HG03432 (cell line): Measurements from ENCODE around the gene PPFIA4.

Experiments
- ATAC-seq: cut with Tn5 transposase; IDR thresholded peaks from one replicate; pipeline ENCODE4 v1.9.1; 2021; ENCODE audit warnings: mild to moderate bottlenecking, moderate library complexity; ENCODE audit not compliant: unreplicated experiment

PPFIA4 gene

DNA sequence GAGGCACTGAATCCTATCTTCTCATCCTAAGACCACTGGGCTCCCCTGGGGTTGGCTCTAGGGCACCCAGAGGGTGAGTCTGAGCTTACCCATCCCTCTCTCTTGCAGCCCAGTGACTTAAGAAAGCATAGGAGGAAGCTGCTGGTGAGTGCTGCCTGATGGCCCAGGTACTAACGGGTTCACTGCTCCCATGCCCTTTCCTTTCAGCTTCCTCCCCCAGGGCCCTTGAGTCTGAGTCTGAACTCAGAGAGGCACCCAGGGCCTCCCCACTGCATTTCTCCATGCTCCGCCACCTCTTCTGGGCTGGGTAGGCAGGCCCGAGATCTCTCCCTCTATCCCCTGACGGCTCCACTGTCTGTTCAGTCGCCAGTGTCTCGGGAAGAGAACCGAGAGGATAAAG lies 29.7 kb downstream of the PPFIA4 start:
- ATAC-seq, result no peak

DNA sequence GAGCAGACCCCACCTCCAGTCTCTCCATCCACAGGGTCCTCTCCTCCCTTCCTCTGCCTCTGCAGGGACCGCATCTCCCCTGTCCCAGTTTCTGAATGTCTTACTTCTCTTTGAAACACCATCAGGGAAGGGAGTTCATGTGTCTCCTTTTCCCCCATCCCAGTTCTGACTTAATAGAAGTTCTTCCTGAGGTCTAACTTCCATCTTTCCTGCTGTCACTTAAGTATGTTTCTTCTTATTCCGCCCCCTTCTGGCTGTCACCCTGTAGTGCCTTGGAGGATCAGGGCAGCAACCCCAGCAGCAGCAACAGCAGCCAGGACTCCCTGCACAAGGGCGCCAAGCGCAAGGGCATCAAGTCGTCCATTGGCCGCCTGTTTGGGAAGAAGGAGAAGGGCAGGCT lies 30.2 kb downstream of the PPFIA4 start:
- no peak for ATAC-seq

DNA sequence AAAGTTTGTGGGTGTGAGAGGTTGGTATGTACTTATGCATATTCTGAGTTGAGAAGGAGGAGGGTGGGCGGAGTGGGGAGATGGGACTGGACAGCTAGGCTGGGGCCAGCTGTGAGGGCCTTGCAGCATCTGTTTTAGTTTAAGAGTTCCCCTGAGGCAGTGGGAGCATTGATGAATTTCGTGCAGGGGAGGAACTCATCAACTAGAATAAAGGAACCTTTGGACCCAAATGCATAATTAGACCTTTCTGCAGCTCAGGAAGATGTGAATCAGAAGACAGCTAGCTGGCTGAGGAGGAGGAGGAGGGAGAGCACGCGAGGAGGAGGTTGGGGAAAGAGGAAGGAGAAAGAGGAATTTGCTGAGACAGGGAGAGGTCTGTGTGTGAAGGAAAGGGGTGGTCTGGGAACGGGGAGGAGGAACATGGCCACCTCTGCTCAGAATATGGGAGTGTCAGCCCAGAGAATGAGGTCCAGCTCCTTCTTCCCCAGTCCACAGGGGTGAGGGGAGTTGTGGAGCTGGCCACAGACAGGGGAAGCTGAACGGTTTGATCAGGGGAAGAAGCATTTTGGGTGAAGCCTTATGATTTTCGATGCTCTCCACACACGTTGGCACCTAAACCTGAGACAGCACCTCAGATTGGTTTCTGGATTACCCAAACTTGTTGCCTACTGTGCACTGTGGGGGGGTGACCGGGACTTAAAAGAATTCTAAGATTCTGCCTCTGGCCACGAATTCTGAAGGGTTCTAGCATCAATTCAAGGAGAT lies 31.8 kb downstream of the PPFIA4 start:
- no peak for ATAC-seq

DNA sequence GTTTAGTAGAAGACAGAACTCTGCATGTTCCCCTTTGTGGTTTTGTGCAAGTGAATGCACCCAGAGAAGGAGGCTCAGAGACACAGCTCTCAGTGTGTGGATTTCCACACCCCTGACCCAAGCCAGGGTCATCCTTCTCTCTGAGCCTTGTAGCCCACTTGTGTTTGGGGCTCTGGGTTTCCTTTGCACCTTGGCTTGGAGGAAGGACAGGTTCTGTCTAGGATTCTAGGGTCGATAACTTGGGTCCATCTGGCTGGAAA lies 32.3 kb downstream of the PPFIA4 start:
- ATAC-seq, result no peak

DNA sequence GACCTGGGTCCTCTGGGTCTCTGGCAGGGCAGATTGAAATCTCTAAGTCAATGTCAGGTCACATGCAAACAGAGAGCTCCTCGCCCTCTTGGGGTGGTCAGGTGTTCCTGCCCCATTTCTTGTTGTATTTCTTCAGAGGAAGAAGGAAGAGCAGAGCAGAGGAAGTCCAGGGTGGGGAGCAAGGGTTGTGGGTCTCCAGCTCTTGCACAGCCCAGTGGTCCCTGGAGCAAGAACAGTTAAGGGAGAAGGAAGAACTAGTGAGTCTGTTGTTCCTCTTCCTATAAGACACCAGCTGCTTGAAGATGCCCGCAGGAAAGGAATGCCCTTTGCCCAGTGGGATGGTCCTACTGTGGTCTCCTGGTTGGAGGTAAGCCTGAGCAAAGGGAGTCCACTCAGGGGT lies 33.2 kb downstream of the PPFIA4 start:
- no peak for ATAC-seq

DNA sequence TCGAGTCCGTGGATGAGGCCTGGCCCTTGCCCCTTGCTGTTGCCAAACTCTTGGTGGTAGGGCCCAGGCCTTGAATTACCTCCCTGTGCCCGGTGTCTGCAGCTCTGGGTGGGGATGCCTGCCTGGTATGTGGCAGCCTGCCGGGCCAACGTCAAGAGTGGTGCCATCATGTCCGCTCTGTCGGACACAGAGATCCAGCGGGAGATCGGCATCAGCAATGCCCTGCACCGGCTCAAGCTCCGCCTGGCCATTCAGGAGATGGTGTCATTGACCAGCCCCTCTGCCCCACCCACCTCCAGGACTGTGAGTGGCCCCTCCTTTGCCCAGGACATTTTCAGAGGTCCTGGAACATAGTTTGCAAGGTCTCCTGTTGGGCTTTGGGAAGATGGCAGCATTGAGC lies 33.8 kb downstream of the PPFIA4 start:
- no peak for ATAC-seq

DNA sequence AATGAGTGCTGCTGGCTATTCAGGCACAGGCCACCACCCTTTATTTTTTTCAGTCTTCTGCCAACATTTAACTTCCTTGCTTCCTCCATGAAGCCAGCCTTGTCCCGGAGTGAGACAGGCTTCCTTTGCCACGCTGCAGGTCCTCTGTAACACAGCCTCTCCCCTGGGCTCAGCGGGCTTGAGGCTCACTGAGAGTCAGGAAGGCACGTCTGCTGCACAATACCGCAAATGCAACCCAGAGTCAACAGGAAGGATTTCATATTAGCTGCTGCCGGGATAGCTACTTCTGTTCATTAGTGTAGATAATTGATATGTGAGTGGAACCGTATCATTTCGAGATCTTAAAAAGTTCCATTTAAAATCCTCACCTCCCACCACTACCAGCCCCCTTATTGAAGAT lies 37.0 kb downstream of the PPFIA4 start:
- no peak for ATAC-seq

GRCh38 chr1:203065191-203065590 lies 38.9 kb downstream of the PPFIA4 start:
- ATAC-seq, result no peak

GRCh38 chr1:203065986-203066385 lies 39.7 kb downstream of the PPFIA4 start:
- ATAC-seq, result no peak

- ATAC-seq, result no peak
Observed at GRCh38 chr1:203066965-203067364, 40.7 kb downstream of the PPFIA4 start.

- no peak for ATAC-seq
Observed at GRCh38 chr1:203069030-203069747, 42.9 kb downstream of the PPFIA4 start.

DNA sequence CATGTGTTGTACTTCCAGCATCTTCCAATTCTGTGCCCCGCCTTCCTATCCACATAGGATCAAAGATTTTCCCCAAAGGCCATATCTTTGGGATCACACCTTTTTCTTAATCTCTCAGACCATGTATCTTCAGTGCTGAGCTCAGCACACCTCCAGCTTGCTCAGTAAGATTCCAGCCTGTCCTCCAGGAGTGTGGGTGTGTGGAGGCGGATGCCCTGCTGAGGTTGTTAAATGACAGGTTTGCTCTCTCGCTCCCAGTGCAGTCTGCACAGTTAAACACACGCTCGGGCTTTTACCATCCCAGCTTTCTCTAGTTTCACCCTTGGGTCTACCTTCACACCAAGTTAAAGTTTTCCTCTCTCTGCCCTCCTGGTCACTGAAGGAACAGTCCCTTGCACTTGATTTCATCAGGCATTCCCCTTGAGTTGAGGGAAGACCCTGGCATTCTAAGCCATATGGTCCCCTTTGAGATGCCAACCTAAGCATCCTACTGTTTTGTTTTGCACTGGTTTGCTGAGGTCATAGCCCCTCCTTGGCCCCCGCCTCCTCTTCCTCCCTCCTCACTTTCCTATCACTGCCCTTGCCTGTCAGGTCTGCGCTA lies 45.8 kb downstream of the PPFIA4 start:
- no peak for ATAC-seq

- no peak for ATAC-seq
Observed at GRCh38 chr1:203072911-203073310, 46.6 kb downstream of the PPFIA4 start.

DNA sequence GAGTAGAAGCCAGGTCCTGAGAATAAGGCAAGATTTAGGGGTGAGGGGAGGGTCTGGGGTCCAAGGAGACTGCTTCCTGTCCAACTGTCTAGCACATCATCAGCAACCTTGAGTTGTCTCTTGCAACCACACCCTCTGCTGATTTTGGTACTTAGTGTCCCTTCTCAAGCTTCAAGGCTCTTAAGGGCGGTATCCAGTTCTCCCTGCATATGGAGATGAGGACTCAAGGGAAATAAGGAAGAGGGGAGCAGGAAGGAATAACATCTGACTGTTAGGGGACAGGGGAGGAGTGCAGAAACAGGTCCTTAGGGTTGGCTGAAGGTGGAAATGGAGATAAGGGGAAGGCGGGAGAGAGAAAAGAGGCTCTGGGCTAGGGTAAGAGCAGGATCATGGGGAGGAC lies 47.2 kb downstream of the PPFIA4 start:
- ATAC-seq, result no peak

GRCh38 chr1:203074610-203075009 lies 48.3 kb downstream of the PPFIA4 start:
- no peak for ATAC-seq

DNA sequence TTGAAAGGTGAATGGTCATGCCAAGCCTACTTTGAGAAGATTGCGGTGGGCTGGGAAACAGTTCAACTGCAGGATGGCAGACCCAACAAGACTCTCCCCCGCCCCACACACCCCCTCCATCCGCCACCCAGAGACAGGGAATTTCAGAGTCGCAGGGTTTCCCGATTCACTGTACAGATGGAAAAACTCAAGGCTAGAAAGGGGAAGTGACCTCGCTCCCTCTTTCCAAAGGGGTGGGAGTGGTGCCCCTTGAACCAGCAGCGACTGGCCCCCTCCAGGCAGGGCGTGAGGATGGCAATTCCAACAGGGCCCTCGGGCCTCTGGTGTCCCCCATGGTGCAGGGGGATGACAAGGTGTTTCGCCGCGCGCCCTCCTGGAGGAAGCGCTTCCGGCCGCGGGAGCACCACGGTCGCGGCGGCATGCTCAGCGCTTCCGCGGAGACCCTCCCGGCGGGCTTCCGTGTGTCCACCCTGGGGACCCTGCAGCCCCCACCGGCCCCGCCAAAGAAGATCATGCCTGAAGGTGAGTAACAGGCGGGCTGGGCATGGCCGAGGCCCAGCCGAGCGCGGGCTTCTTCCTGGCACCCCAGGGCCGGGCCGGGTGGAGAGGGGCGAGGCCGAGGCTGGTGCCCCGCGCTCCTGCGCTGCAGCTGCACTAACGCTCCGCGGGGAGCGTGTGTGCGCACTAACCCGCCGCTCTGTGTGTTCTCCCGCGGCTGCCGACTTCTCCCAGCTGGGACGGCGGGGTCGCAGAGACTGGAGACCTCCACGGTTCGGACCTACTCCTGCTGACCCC lies 49.1 kb downstream of the PPFIA4 start:
- no peak for ATAC-seq

- ATAC-seq, result no peak
Observed at GRCh38 chr1:203076031-203076511, 49.8 kb downstream of the PPFIA4 start.

DNA sequence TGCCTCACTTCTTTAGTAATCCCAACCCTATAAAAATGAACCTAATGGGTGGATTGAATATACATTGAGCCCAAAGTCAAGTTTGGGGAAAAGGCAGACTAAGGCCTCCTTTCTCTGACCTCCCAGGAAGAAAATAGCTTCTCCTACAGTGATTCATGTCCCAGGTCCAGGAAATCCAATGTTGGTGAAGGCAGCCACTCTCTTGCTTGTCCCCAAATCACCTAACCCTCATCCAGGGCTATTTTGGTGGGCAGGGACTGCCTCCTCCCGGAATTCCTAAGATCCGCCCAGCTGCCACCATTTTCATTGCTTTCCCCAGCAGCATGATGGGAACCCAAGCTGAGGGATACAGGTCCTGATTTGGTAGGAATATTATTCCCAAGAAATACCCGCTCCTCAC lies 51.1 kb downstream of the PPFIA4 start:
- ATAC-seq, result no peak

DNA sequence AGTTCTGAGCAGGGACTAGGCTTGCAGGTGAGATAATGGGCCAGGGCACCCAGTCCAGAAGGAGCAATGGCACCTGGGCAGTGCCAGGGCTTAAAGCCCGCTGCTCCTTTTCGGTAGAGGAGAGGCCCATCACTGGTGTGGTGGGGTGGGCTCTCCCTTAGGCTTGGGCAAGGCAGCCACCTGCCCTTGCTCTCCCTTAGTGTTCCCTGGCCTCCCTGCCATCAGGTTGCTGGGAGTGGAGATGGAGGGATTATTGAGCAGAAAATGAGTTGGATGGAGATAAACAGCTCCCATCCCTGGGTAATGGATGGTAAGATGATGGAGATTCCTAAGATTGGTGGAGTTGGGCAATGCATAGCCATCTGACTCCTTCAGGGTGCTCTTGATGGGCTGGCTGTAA lies 51.7 kb downstream of the PPFIA4 start:
- ATAC-seq, result no peak

- ATAC-seq, result no peak
Observed at GRCh38 chr1:203078478-203078877, 52.2 kb downstream of the PPFIA4 start.

DNA sequence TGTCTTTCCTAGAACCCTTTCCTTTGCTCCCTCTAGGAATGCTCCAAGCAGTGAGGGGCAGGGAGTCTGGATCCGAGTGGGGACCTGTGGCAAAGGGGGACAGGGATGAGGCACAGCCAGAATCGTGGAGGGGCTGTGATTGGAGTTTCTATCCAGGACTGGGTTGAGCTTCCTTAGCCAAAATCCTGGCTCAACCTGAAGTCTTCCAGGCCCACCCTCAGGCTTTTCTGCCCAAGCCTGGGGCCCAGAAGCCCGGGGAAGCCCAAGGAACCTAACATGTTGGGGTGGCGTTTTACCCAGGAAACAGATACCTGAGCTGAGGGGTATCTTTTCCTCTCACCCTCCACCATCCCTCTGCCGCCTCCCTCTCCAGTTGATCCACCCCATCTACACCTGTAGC lies 54.2 kb downstream of the PPFIA4 start:
- ATAC-seq, result no peak
